Activated CD4-positive, alpha-beta T cell treated with anti-CD3 and anti-CD28 coated beads, Interleukin-2, amount 10 ng/mL, durations not matched to agents 24 days and 14 days (primary cell): Measurements from ENCODE around the gene GMCL2. TPM values are rescaled to one million over a fixed set of nuclear protein-coding genes. Genes with fewer than 3 reads are reported as not detected.
A peak's percentile ranks its signal among the peaks of the same experiment; 100 is the strongest.

Experiments
- DNase-seq: peaks from one replicate; pipeline ENCODE4 v3.0.0; 2022
- H3K27ac Mint-ChIP-seq: one replicate; pipeline ENCODE4 v1.8.0; 2022; ENCODE audit warnings: mild to moderate bottlenecking, mixed read lengths
- H3K27me3 Mint-ChIP-seq: one replicate; pipeline ENCODE4 v1.8.0; 2022; ENCODE audit warnings: mixed read lengths
- H3K36me3 Mint-ChIP-seq: one replicate; pipeline ENCODE4 v1.8.0; 2022; ENCODE audit warnings: low read depth, mild to moderate bottlenecking, mixed read lengths
- H3K4me1 Mint-ChIP-seq: one replicate; pipeline ENCODE4 v1.8.0; 2021; ENCODE audit warnings: mixed read lengths
- H3K4me3 Mint-ChIP-seq: one replicate; pipeline ENCODE4 v1.8.0; 2022; ENCODE audit warnings: mild to moderate bottlenecking, moderate library complexity, mixed read lengths
- H3K9me3 Mint-ChIP-seq: one replicate; pipeline ENCODE4 v1.8.0; 2021; ENCODE audit warnings: mixed read lengths
- intact Hi-C: fragments of 100-400 bp; cut with micrococcal nuclease; formaldehyde crosslinking; loops from one replicate; pipeline ENCODE4 v1.15.1; 2023
- total RNA-seq: library from RNA; stranded (reverse); gene quantifications from 2 replicates; pipeline ENCODE4 v1.2.3, GENCODE V29; 2022

Gene GMCL2
- total RNA-seq, 1 donor from 2014 or later, result not detected

DNA sequence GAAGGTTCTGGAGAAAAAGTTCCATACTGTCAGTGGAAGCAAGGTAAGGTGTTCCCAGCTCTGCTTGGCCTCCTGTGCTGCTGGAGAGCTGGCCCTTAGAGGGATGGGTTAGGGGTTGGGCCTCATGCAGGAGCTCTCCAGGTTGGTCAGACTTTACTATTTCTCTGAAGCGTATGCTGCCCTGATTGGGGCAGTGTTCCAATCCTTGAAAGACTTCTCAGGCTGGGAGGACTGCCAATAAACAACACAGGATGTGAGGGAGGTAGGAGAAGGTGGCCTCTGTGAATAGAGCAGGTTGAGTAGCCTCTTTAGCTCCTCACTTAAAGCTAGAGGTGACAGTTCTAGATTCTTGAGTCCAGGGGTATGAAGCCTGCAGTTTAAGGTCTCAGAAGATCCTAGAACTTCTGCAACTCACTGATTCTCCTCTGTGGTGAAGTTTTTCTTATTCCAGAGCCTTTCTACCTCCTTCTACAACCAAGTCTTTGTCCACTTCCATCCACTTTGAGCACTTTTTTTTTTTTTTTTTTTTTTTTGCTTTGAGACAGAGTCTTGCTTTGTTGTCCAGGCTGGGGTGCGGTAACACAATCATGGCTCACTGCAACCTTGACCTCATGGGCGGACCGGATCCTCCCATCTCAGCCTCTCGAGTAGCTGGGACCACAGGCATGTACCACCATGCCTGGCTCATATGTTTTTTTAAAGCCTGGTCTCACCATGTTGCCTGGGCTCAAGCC lies 20.2 kb upstream of the GMCL2 start:
- intact Hi-C loops, result loop anchor here (5.0 kb wide), 1 partner anchor 1415 kb away; the partner anchor contains the start of gene HNRNPH1
- Mint-ChIP-seq H3K36me3 (peaks cover 71% of the 10 kb centered on the region), H3K4me1 (peaks cover 28% of the 10 kb centered on the region), H3K9me3 (no peaks in the 10 kb centered on the region), H3K4me3 (peak overlapping the region; percentile 90), H3K27ac (peak overlapping the region; percentile 81), H3K27me3 (peaks cover 2% of the 10 kb centered on the region)
- peak; percentile 58 for DNase-seq

- DNase-seq, result peak; percentile 70
- peak overlapping the region; percentile 90 for H3K4me3 Mint-ChIP-seq
Measured at GRCh38 chr5:178206166-178207101, 19.3 kb upstream of the GMCL2 start.

DNA sequence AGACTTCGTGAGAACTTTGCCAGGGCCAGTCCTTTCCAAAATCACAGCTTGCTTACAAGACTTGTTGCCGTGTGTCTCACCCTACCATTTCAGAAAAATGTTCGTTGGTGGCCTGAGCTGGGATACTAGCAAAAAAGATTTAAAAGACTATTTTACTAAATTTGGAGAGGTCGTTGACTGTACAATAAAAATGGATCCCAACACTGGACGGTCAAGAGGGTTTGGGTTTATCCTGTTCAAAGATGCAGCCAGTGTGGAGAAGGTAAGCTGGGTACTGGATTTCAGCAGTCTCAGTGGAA lies 18.5 kb upstream of the GMCL2 start:
- peaks cover 57% of the 10 kb centered on the region for H3K36me3 Mint-ChIP-seq
- peak overlapping the region; percentile 90 for H3K4me3 Mint-ChIP-seq
- H3K27ac Mint-ChIP-seq, result peak overlapping the region; percentile 81
- intact Hi-C loops, result loop anchor here (2.0 to 5.0 kb wide), 2 partner anchors 27 to 1417 kb away; partner anchors contain the start of genes HNRNPH1 and PHYKPL
- DNase-seq, result no peak
- H3K4me1 Mint-ChIP-seq, result peaks cover 28% of the 10 kb centered on the region
- peaks cover 2% of the 10 kb centered on the region for H3K27me3 Mint-ChIP-seq
- H3K9me3 Mint-ChIP-seq, result no peaks in the 10 kb centered on the region

More at GRCh38 chr5:178206166-178207101, 19.3 kb upstream of the GMCL2 start:
- Mint-ChIP-seq H3K27ac (peak overlapping the region; percentile 81), H3K36me3 (peaks cover 62% of the 10 kb centered on the region), H3K27me3 (peaks cover 2% of the 10 kb centered on the region), H3K4me1 (peaks cover 28% of the 10 kb centered on the region), H3K9me3 (no peaks in the 10 kb centered on the region)
- intact Hi-C loops, result loop anchor here (5.0 kb wide), 1 partner anchor 1416 kb away; the partner anchor contains the start of gene HNRNPH1

GRCh38 chr5:178204935-178205748 lies 18.0 kb upstream of the GMCL2 start:
- Mint-ChIP-seq H3K9me3 (no peaks in the 10 kb centered on the region), H3K4me1 (peaks cover 28% of the 10 kb centered on the region), H3K4me3 (peak overlapping the region; percentile 90), H3K36me3 (peaks cover 51% of the 10 kb centered on the region), H3K27ac (peak overlapping the region; percentile 81), H3K27me3 (peaks cover 2% of the 10 kb centered on the region)
- intact Hi-C loops, result loop anchor here (1.0 to 5.0 kb wide), 4 partner anchors 28 to 1417 kb away; partner anchors contain the start of genes HNRNPH1, NHP2, PHYKPL and RMND5B
- peak; percentile 94 for DNase-seq

DNA sequence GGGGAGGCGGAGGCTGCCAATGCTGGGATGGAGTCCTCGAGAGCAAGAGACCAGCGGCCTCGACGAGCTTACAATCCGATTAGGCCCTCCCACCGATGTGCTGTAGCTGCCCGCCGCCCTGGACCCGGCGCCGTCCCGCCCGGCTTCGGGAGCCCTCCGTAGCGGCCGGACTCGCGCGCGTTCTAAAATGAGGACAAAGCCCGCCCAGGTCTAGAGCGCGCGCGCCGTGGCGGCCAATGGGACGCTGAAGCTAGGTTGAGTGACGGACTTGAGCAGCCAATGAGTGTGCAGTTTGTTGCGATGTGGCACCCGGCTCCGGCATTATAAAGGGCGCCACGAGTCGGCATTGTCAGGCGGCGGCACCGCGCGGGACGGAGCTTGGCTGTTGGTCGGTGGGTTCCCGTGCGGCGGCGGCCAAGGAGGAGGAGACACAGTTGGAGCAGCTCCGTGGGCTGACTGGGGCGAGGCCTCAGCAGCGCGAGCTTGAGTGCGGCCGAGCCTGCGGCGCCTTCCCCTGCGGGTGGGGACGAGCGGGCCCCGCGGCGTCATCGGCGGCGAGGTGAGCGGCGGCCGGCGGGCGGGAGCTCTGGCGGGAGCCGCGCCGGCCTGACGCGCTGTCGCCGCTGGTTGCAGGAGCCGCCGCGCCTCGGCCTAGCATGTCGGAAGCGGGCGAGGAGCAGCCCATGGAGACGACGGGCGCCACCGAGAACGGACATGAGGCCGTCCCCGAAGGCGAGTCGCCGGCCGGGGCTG lies 17.2 kb upstream of the GMCL2 start, which contains the start of gene HNRNPAB:
HNRNPAB (plus strand) TSS at position 352 of the 753 bp plus-strand sequence; CDS start at position 657, 305 bp downstream.
- DNase-seq, result peak; percentile 99
- Mint-ChIP-seq H3K27me3 (peaks cover 2% of the 10 kb centered on the region), H3K4me1 (peaks cover 26% of the 10 kb centered on the region), H3K4me3 (peak within 1 kb of the TSS; percentile 98), H3K27ac (peak within 1 kb of the TSS; percentile 99), H3K36me3 (peaks cover 44% of the 10 kb centered on the region), H3K9me3 (no peaks in the 10 kb centered on the region)
- intact Hi-C loops, result loop anchor here (1.0 to 2.0 kb wide), 3 partner anchors 28 to 73 kb away; partner anchors contain the start of genes NHP2, PHYKPL and RMND5B

DNA sequence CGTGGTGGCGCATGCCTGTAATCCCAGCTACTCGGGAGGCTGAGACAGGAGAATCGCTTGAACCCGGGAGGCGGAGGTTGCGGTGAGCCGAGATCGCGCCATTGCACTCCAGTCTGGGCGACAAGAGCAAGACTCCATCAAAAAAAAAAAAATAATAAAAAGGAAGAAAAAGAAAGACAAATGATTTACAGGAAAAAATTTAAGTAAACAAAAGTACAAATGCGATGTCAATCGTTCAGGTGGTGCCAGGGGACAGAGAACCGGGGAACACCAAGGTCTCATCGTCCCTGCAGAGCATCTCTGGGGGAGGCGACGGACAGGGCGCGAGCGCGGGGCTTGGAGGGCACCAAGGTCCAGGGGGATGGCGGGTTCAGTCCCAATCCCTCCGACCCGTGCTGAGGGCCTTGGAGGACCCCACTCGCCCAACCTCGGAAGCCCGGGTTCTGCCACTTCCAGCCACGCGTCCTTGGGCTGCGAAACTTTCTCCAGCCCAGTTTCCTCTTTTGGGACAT lies 16.6 kb upstream of the GMCL2 start:
- intact Hi-C loops, result loop anchor here (1.0 to 2.0 kb wide), 3 partner anchors 29 to 72 kb away; partner anchors contain the start of genes NHP2, PHYKPL and RMND5B
- no peak for DNase-seq
- H3K4me1 Mint-ChIP-seq, result peaks cover 20% of the 10 kb centered on the region

GRCh38 chr5:178202541-178202940 lies 15.4 kb upstream of the GMCL2 start:
- Mint-ChIP-seq H3K4me3 (no peak overlapping the region), H3K4me1 (peaks cover 15% of the 10 kb centered on the region), H3K27ac (no peak overlapping the region), H3K9me3 (no peaks in the 10 kb centered on the region), H3K27me3 (peaks cover 5% of the 10 kb centered on the region), H3K36me3 (peaks cover 27% of the 10 kb centered on the region)
- intact Hi-C loops, result no loop called here
- no peak for DNase-seq

More for the DNA sequence above, 16.6 kb upstream of the GMCL2 start:
- Mint-ChIP-seq H3K36me3 (peaks cover 37% of the 10 kb centered on the region), H3K27me3 (peaks cover 2% of the 10 kb centered on the region), H3K27ac (peak overlapping the region; percentile 99), H3K4me3 (peak overlapping the region; percentile 98), H3K9me3 (no peaks in the 10 kb centered on the region)

DNA sequence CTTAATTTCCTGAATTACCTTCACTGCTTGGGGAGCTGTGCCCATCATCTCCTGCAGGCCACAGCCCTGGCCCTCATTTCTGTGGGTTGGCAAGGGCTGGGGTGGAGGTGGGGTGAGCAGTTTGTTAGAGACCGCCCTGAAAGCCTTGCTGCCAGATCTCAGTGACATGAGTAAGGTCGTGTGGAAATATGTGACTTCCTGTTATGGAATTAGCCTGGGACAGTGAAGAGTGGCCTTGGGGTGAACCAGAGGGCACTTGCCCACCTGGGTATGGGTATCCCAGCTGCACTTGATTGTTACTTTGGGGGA lies 14.7 kb upstream of the GMCL2 start:
- intact Hi-C loops, result no loop called here
- H3K4me1 Mint-ChIP-seq, result peaks cover 13% of the 10 kb centered on the region
- no peak overlapping the region for H3K27ac Mint-ChIP-seq
- H3K9me3 Mint-ChIP-seq, result no peaks in the 10 kb centered on the region
- peaks cover 20% of the 10 kb centered on the region for H3K36me3 Mint-ChIP-seq
- no peak for DNase-seq
- H3K4me3 Mint-ChIP-seq, result peak overlapping the region; percentile 11
- peaks cover 5% of the 10 kb centered on the region for H3K27me3 Mint-ChIP-seq

- Mint-ChIP-seq H3K4me3 (no peak overlapping the region), H3K27ac (no peak overlapping the region), H3K9me3 (no peaks in the 10 kb centered on the region), H3K36me3 (peaks cover 15% of the 10 kb centered on the region), H3K4me1 (peaks cover 10% of the 10 kb centered on the region), H3K27me3 (peaks cover 5% of the 10 kb centered on the region)
- DNase-seq, result no peak
- intact Hi-C loops, result no loop called here
Measured at GRCh38 chr5:178201221-178201926, 14.2 kb upstream of the GMCL2 start.

- intact Hi-C loops, result no loop called here
- no peak for DNase-seq
- Mint-ChIP-seq H3K4me1 (peaks cover 2% of the 10 kb centered on the region), H3K27ac (no peak overlapping the region), H3K4me3 (no peak overlapping the region), H3K36me3 (peaks cover 4% of the 10 kb centered on the region), H3K9me3 (no peaks in the 10 kb centered on the region), H3K27me3 (peaks cover 8% of the 10 kb centered on the region)
Measured at GRCh38 chr5:178199581-178200434, 12.6 kb upstream of the GMCL2 start.

DNA sequence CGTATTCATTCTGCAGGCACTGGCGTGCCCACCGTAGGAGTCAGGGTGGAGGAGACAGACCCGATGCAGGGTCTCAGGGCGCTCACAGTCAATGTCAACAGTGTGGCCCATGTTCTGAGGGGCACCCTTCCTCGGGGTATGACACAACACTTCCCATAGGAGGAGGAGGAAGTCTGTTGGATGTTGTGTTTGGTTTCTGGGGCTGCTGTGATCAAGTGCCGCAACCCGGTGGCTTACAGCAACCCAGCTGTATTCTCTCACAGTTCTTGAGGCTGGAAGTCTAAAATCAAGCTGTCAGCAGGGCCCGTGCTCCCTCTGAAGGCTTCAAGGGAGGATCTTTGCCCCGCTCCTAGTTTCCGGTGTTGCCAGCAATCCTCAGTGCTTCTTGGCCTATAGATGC lies 11.5 kb upstream of the GMCL2 start:
- H3K27ac Mint-ChIP-seq, result no peak overlapping the region

More for the DNA sequence above, 11.5 kb upstream of the GMCL2 start:
- intact Hi-C loops, result no loop called here
- Mint-ChIP-seq H3K4me1 (peaks cover 6% of the 10 kb centered on the region), H3K4me3 (no peak overlapping the region), H3K27me3 (peaks cover 11% of the 10 kb centered on the region), H3K36me3 (no peaks in the 10 kb centered on the region), H3K9me3 (no peaks in the 10 kb centered on the region)
- DNase-seq, result no peak
